Heart left ventricle (tissue), 16 donors: ENCODE data around the gene MXD1. TPM values are rescaled to one million over a fixed set of nuclear protein-coding genes. Genes with fewer than 3 reads are reported as not detected.

Experiments used
- ATAC-seq, 4 donors: fragments of 200-7000 bp; cut with Tn5 transposase; one replicate each; pipeline ENCODE4 v1.9.1; 2020 to 2022; ENCODE audit warnings: moderate library complexity in 4 of 4, mild to moderate bottlenecking in 3 of 4, moderate number of reproducible peaks in 1 of 4
- DNase-seq, 5 donors: peaks; one replicate each; pipeline ENCODE4 v3.0.0-alpha.2; 2020
- H3K27ac ChIP-seq, 12 donors: fragments of 200-600 bp; sonication (generic) in 4 of 12; one replicate each; pipeline versions ENCODE4 v1.5.0 to v1.8.0; 2016 to 2022; ENCODE audit warnings: mild to moderate bottlenecking in 2 of 12
- H3K27me3 ChIP-seq, 9 donors: fragments of 200-600 bp; sonication (generic) in 2 of 9; one replicate each; pipeline versions ENCODE4 v1.5.1 to v1.8.0; 2016 to 2022; ENCODE audit warnings: mild to moderate bottlenecking in 3 of 9
- H3K36me3 ChIP-seq, 9 donors: fragments of 200-600 bp; sonication (generic) in 2 of 9; one replicate each; pipeline versions ENCODE4 v1.5.0 to v1.8.0; 2018 to 2022; ENCODE audit warnings: mild to moderate bottlenecking in 2 of 9
- H3K4me1 ChIP-seq, 12 donors: fragments of 200-600 bp; sonication (generic) in 4 of 12; one replicate each; pipeline versions ENCODE4 v1.5.0 to v1.8.0; 2016 to 2022; ENCODE audit warnings: mild to moderate bottlenecking in 3 of 12
- H3K4me3 ChIP-seq, 12 donors: fragments of 200-600 bp; sonication (generic) in 4 of 12; one replicate each; pipeline versions ENCODE4 v1.5.0 to v1.8.0; 2017 to 2022; ENCODE audit warnings: mild to moderate bottlenecking in 9 of 12, moderate library complexity in 4 of 12
- H3K9me3 ChIP-seq, 12 donors: fragments of 200-600 bp; sonication (generic) in 4 of 12; one replicate each; pipeline versions ENCODE4 v1.5.0 to v1.8.0; 2016 to 2022; ENCODE audit warnings: mild to moderate bottlenecking in 1 of 12
- POLR2A ChIP-seq, 2 donors: fragments of 450-650 bp; IDR thresholded peaks; one replicate each; pipeline ENCODE4 v1.6.1; 2017; ENCODE audit warnings: antibody characterized with exemption in 2 of 2, mild to moderate bottlenecking in 2 of 2, moderate library complexity in 2 of 2
- WGBS, 4 donors: extraction: QIAGEN DNeasy Blood & Tissue Kit in 2 of 4; methylation state at CpG; one replicate each; pipeline versions ENCODE4 v1.1.5 to v1.1.7; 2013 to 2018; 5-methylcytosine and 5-hydroxymethylcytosine counted together
- intact Hi-C, 10 donors: fragments of 100-400 bp; cut with DNase I; formaldehyde crosslinking; loops; one replicate each; pipeline versions ENCODE4 v1.11.1 to v1.14.2; 2022
- polyA plus RNA-seq, 2 donors: library from polyadenylated mRNA; stranded (reverse); fragments of 200-250 nt; gene quantifications; one replicate each; pipeline ENCODE4 v1.2.3, GENCODE V29; 2013
- total RNA-seq, 9 donors: library from RNA; depleted of rRNA in 2 of 9; stranded (reverse); fragments of >200 nt in 2 of 9; fragmentation: NEBNext Ultra II Directional in 3 of 9; extraction: Animal tissue kit (Norgen Biotek cat#: 25700) in 3 of 9; gene quantifications; one replicate each; pipeline versions ENCODE4 v1.1.0 to v1.2.4, GENCODE V29; 2016 to 2023
- TF ChIP-seq, protein P1 (sequence below), 12 donors: fragments of 200-600 bp; sonication (generic) in 4 of 12; IDR thresholded peaks; one replicate each; pipeline versions ENCODE4 v1.5.0 to v1.8.0; 2018 to 2022; ENCODE audit warnings: antibody characterized with exemption in 12 of 12, mild to moderate bottlenecking in 5 of 12
- donor health status: ischemic (EF 13 %, LVEDD 7.1; RV severe dilation, severe dysfunction).
- donor health status: healthy with polysubstance abuse.
- donor health status: DM: no; HTN: yes; CAD: no.
- donor health status: DM: no; HTN: no; CAD: no.
- donor health status: ischemic (EF 25% LVEDD 6.9; RV normal size, moderate dysfunction).
- donor health status: ischemic (EF 25% LVEDD 5.7; RV mildly dilated, moderate dysfunction).
- donor health status: healthy.
- donor health status: DM: yes; HTN: yes; CAD: no.
- donor health status: ischemic (EF 35%, LVEDD 5.7; RV mildly dilated, moderate dysfunction).
- donor health status: nonischemic (EF 11% LVEDD 7.7; RV severe dilation, severe dysfunction).
- donor health status: DM: yes; HTN: yes; CAD: no.
- donor health status: PGD.
- donor health status: ischemic (EF 29% LVEDD 5.4; RV normal size, mild dysfunction).
- donor health status: nonischemic (EF 23%, LVEDD 6.1; RV moderate dilation, normal function).

Gene MXD1
- total and polyA plus RNA-seq, 11 donors: 1.6 to 17.0 (median 4.8) TPM

DNA sequence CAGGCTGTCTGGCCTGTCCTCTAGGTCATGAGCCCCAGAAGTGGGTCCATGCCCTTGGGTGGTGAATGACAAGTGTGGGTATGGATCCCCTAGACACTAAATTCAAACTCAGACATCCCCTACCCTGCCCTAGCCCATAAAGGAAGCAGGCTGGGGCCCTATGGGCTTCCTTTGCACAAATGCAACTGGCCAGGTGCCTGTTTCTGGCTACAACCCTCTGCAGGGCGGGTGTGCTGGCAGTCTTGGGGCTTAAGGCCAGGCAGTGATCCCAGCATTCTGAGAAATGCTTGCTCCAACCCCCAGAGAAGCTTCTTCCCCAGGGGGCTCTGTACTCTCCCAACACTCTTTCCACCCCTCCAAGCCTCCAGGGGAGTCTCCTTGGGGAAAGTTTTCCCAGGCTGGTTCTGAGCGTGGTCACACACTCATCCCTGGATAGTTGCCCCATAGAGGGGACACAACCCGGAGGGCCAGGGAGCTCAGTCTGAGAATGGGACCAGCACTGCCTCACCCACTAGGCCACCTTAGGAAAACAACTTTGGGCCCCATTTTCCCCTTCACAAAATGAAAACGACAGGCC is 63.1 kb downstream of the MXD1 start:
- Histone ChIP-seq H3K36me3 (no peaks in the 10 kb centered on the region), H3K27ac (peak overlapping the region in 1 of 12 donors; percentile 11), H3K9me3 (no peaks in the 10 kb centered on the region), H3K4me3 (no peak overlapping the region), H3K27me3 (no peaks in the 10 kb centered on the region), H3K4me1 (peaks cover 0 to 5% (median 0%) of the 10 kb centered on the region in 12 donors)
- intact Hi-C loops: no loop called here
- ATAC-seq: no peak
- TF ChIP-seq POLR2A (IDR thresholded peaks at IDR 0.05): no peak
- TF ChIP-seq, protein P1, sequence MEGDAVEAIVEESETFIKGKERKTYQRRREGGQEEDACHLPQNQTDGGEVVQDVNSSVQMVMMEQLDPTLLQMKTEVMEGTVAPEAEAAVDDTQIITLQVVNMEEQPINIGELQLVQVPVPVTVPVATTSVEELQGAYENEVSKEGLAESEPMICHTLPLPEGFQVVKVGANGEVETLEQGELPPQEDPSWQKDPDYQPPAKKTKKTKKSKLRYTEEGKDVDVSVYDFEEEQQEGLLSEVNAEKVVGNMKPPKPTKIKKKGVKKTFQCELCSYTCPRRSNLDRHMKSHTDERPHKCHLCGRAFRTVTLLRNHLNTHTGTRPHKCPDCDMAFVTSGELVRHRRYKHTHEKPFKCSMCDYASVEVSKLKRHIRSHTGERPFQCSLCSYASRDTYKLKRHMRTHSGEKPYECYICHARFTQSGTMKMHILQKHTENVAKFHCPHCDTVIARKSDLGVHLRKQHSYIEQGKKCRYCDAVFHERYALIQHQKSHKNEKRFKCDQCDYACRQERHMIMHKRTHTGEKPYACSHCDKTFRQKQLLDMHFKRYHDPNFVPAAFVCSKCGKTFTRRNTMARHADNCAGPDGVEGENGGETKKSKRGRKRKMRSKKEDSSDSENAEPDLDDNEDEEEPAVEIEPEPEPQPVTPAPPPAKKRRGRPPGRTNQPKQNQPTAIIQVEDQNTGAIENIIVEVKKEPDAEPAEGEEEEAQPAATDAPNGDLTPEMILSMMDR (IDR thresholded peaks at IDR 0.05): no peak
- DNase-seq: no peak
- WGBS, 4 donors: 73 to 93% (median 81%) methylated on average over 2 to 4 of the region's 4 CpGs

DNA sequence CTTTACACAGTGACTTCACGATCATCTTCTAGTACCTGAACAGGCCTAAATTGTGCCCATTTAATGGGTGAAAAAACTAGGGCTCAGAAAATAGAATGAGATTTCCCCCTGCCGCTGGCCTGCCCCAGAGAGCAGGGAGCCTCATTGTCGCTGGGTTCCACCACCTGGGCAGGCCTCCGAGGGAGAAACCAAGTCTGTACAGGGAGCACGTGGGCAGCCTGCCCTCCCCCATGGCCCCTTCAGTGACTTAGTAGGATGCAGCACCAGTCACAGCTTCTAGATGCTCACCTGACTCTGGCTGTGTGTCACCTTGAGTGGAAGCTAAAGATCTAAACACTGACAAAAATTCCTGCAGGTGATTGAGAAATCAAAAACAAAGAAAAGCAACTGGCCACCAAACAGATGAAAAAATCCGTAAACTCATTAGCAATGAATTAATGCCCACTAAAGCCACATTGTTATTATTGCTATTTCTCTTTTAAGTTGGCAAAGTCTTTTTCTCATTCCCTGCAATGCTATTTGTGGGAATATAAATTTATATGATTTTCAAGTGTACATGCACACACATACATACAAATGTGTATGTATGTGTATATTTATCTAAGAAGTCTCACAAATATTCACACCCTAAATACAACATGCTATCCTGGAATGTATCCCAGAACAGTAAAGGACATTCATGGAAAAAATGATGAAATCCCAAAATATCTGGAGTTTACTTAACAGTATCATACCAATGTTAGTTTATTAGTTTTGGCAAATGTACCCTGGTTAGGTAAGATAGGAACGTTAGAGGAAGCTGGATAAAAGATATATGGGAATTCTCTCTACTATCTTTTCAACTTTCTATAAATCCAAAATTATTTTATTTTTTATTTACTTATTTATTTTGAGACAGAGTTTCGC is 65.2 kb downstream of the MXD1 start:
- intact Hi-C loops: no loop called here
- Histone ChIP-seq H3K4me3 (no peak overlapping the region), H3K27me3 (no peaks in the 10 kb centered on the region), H3K9me3 (no peaks in the 10 kb centered on the region), H3K4me1 (peaks cover 0 to 14% (median 0%) of the 10 kb centered on the region in 12 donors), H3K36me3 (no peaks in the 10 kb centered on the region), H3K27ac (no peak overlapping the region)
- 86 to 92% (median 88%) methylated on average over 8 of the region's 8 CpGs for WGBS, 4 donors
- no peak for DNase-seq
- TF ChIP-seq, protein P1 (IDR thresholded peaks at IDR 0.05): no peak
- no peak for TF ChIP-seq POLR2A (IDR thresholded peaks at IDR 0.05)
- no peak for ATAC-seq

DNA sequence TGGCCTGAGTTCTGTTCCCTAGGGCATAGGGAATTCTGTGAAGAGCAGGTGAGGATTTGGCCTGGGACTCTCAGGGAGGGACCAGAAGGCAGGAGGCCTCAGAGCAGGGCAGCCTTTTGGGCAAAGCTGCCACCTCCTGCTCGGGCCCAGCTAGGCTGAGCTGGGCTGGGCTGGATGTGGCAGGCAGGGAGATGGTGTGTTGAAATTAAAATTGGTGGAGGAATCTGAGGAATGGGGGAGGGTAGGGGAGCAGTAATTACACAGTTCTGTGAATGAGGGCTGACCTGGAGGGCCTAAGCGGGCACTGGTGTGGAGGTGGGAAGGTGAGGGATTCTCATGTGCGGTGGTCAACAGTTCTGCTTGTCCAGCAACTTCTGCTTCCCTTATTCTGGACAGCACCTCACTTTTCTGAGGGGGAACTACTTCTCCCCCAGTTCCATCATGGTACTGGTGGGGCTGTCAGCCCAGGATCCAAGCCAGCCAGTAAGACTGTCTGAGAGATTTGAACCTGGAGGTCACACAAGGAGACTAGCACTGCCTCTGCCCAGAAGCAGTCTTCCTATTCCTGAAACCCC is 68.6 kb downstream of the MXD1 start:
- no peak for TF ChIP-seq POLR2A (IDR thresholded peaks at IDR 0.05)
- TF ChIP-seq, protein P1 (IDR thresholded peaks at IDR 0.05): no peak
- Histone ChIP-seq H3K4me1 (peaks cover 0 to 21% (median 0%) of the 10 kb centered on the region in 12 donors), H3K27ac (no peak overlapping the region), H3K4me3 (no peak overlapping the region), H3K9me3 (no peaks in the 10 kb centered on the region), H3K27me3 (no peaks in the 10 kb centered on the region), H3K36me3 (no peaks in the 10 kb centered on the region)
- intact Hi-C loops: loop anchor here in 1 of 10 donors (2.0 kb wide), 1 partner anchor 33 kb away; no protein-coding TSS in a partner anchor
- ATAC-seq (no peak), DNase-seq (no peak)
- 73 to 95% (median 92%) methylated on average over 3 of the region's 3 CpGs for WGBS, 4 donors

DNA sequence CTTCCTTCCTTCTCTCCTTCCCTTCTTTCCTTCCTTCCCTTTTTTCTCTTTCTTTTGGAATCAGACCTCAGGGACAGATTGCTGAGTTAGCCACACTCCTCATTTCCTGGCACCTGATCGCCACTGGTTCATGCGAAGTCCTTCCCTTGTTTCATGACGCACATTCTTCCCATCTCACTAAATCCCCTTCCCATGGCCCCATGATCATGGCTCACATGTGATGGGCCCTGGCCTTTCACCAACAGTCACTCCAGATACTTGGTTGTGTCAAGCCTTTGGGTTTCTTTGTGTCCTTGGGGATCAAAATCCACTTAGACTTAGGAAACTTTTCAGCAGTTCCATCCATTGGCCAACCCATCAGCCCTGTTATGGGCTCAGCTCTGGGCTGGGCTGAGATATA is 70.3 kb downstream of the MXD1 start:
- ATAC-seq (no peak), DNase-seq (no peak)
- Histone ChIP-seq H3K27ac (peak overlapping the region in 1 of 12 donors; percentile 80), H3K9me3 (no peaks in the 10 kb centered on the region), H3K36me3 (no peaks in the 10 kb centered on the region), H3K4me3 (no peak overlapping the region), H3K27me3 (no peaks in the 10 kb centered on the region), H3K4me1 (peaks cover 0 to 21% (median 0%) of the 10 kb centered on the region in 12 donors)
- TF ChIP-seq, protein P1 (IDR thresholded peaks at IDR 0.05): no peak
- no peak for TF ChIP-seq POLR2A (IDR thresholded peaks at IDR 0.05)
- 93 to 100% (median 96%) methylated on average over 3 of the region's 3 CpGs for WGBS, 4 donors
- intact Hi-C loops: no loop called here
